NCI-H2107 (cell line): Measurements from ENCODE around the gene CCDC9B.
A peak's percentile ranks its signal among the peaks of the same experiment; 100 is the strongest.

Experiments
- DNase-seq: peaks from one replicate; lab custom pipeline; 2025; lab: John Stamatoyannopoulos, UW

The CCDC9B gene

DNA sequence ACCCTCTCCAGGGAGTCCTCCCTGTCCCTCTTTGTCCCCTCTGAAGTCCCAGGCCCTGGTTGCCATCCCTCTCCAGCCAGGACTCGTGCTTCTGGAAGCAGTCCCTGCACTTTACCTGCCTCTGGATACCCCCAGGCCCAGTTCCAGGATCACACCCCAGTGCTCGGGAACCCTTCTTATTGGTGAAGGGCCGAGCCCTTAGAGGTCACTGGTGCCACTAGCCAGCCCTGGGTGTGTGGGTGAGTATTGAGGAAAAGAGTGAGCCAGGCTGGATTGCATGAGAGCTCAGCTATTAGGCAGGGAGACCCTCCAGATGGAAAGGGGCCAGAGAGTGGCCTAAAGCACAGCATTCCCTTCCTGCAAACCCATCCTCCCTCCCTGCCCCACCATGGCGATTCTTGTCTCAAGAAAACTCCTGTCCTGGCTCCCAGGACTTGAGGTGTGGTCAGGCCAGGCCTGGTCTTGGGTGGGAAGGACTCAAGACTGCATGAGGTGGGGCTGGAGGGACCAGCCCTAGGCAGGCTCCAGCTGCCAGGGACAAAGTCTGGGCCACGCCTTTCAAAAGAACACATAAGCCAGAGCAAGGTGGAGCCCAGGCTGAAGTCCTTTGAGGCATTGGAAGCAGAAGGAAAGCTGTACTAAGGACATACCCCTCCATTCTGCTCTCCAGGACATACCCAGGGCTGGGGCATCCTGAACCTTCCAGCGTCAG is 5.3 kb upstream of the CCDC9B start:
- DNase-seq: no peak

- no peak for DNase-seq
Measured at GRCh38 chr15:40345225-40345866, 4.6 kb upstream of the CCDC9B start.

GRCh38 chr15:40344631-40345120 is 3.9 kb upstream of the CCDC9B start:
- no peak for DNase-seq

- no peak for DNase-seq
Measured at GRCh38 chr15:40344217-40344616, 3.5 kb upstream of the CCDC9B start.

DNA sequence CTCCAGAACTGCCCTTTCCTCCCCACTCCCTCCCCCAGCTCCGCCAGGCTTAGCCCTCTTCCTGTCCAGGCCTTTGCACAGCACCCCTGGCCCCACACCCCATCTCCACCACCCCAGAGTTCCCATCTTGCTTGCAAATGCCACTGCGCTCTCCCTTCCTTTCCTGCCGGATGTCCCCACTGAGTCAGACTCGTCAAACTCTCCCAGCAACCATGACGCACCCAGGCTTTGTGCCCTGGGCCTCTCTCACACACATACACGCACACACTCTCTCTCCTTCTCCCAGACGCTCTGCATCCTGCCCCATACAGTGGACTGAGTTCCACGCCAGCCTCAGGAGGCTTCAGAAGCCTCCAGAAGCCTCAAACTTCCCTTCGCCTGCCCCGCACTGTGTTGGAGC is 2.8 kb upstream of the CCDC9B start:
- DNase-seq: no peak

DNA sequence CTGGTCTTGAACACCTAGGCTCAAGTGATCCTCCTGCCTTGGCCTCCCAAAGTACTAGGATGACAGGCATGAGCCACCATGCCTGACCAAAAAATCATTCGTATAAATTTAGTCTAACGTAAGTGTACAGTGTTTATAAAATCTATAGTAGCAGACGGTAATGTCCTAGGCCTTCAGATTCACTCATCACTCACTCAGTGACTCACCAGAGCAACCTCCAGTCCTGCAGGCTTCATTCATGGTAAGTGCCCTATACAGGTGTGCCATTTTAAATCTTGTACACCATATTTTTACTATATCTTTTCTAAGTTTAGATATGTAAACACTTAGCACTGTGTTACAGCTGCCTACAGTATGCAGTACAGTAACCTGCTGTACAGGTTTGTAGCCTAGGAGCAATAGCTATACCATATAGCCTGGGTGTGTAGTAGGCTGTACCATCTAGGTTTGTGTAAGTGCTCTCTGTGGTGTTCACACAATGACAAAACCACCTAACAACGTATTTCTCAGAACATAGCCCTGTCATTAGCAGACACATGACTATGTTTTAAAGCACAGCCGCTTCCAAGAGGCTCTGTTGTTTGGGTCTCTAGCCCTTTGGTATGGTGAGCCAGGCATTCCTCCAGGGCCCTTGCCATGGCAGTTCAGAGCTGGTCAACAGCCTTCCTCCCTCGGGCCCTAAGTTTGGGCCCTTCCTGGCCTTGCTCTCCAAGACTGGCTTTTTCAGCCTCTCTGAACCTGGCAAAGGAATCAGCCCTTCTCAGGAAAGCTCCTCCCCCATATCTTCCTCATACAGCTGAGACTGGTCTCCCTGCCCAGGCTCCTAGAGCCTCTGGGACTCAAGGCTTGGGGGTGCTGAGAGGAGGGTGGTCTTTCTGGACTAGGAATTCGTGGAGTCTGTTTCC is 1.9 kb upstream of the CCDC9B start:
- no peak for DNase-seq

- no peak for DNase-seq
Measured at GRCh38 chr15:40340038-40340739, 550 bp downstream of the CCDC9B start.

DNA sequence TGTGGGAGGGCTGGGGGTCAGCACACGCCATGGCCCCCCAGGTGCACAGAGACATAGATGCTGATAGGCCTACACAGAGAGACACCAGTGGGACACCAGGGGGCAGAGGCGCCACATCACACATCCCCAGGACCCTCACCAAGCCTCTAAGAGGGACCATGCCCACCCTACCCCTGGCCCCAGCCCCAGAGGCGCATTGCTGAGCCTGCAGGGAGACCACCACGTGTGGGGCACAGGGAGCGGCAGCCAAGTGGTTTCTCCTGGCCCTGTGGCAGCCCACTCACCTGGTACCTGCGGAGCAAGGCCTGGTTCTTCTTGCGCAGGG is 1.2 kb downstream of the CCDC9B start:
- no peak for DNase-seq

DNA sequence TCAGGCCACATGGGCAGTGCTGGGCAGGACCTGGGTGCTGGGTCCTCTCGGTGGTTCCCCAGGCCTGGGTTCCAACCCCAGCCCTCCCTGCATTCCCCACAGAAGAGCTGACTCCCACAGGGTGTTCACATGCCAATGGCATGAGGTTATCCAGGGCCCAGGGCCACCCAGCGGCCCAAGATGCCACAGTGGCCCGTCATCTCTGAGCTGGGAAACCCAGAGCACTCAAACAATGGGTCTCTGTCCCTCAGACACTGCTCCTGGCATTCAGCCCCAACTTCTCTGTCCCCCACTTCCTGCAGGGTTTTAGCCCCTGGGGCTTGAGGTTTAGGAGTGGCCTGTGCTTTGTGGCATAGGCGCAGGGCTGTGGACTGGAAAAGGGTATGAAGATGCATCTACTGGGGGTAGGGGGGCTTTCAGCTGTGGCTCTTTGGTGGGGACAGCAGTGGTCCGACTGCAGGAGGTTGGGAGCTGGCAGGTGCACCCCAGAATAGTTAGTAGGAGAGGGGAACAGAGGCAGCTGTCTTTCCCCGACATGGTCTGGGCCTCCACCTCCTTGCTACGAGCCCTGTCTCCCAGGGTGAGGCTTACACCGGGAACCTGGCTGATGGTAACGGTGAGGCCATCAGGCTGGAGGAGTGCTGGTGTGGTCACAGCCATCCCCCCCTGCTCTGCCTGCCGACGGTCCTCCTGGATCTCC is 1.7 kb downstream of the CCDC9B start:
- DNase-seq: no peak

GRCh38 chr15:40338041-40338657 is 2.6 kb downstream of the CCDC9B start:
- DNase-seq: peak; percentile 20

DNA sequence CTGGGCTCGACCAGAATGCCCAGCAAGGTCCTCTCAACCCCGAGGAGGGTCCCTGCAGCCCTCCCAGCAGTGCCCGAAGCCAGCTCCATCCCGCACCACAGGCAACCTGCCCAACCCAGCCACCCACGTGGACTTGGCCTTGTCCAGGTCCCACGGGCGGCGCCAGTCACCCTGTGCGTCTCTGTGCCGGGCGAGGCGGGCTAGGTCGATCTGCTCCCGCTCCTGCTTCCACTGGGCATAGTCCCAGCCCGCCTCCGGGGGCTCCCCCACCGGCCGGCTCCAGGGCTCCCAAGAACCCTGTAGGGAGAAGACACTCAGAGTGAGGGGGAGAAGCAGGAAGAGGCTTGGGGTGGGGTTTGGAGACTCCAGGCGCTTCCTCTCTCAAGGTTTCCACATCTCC is 3.1 kb downstream of the CCDC9B start:
- DNase-seq: no peak

DNA sequence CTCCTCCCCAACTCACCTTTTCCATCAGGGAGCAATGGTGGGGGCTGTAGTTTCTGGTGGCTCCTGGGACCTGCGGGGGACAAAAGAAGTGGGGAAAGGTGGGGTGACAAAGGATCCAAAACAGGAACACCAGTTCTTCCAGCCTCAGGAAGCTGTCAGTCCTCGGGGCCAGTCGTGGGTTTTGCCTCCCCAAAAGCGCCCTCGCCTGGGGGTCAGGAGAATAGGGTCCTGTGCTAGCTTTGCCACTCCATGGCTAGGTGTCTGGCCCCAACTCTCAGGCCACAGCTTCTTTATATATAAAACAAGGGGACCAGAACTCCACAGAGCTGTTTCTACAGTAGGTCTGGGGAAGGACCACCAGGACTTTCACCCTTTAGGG is 4.0 kb downstream of the CCDC9B start:
- DNase-seq: no peak

DNA sequence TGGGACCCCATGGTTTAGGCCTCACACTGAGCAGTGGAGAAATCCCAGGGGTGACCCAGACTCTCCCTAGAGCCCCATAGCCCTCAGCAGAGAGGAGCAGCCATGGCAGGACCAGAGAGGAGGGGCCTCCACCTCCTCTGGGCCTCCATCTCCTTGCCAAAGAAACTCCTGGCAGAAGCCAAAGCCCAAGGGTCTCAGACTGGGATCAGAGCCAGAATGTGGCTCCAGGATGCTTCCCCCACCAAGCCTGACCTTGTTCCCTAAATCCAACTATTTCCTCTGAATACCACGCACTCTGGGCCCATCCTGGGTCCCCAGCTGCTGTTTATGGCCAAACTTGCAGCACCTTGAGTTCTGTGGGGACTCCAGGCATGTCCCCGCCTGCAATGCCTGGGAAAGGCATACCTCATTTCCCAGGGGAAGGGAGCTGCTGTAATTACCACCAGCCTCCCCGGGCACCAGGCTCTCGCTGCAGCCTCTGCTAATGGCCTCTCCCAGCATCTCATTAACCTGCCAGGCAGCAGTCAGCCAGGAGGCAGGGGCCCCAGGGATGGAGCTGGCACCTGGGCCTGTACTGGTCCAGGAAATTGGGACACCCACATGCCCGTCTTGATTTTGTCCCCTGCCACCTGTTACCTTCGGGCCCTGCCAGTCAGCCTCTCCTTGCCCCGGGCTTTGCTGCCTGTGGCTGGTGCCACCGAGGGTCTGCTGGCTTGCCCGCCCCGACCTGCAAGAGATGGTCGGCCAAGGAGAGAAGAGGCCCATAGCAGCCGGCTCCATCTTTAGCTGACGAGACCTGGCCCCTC is 4.6 kb downstream of the CCDC9B start:
- DNase-seq: peak; percentile 29

GRCh38 chr15:40334941-40335795 is 5.6 kb downstream of the CCDC9B start:
- no peak for DNase-seq

DNA sequence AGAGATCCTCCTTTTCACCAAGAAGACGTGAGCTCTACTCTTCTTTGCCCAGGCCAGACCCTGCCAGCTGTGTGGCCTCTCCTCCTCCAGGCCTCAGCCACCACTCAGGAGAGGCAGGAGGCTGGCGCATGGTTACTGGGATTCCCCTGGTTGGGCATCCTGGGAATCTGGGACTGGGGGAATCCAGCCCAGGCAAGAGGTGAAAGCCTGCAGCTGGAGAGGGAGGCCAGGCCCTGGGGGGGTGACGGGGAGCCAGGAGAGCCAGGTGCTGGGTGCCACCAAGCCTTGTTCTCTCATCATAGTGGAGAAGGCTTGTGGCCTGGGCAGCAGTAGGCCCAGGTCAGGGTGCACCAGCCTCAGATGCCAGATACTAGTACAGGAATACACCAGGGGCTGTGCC is 6.2 kb downstream of the CCDC9B start:
- no peak for DNase-seq

DNA sequence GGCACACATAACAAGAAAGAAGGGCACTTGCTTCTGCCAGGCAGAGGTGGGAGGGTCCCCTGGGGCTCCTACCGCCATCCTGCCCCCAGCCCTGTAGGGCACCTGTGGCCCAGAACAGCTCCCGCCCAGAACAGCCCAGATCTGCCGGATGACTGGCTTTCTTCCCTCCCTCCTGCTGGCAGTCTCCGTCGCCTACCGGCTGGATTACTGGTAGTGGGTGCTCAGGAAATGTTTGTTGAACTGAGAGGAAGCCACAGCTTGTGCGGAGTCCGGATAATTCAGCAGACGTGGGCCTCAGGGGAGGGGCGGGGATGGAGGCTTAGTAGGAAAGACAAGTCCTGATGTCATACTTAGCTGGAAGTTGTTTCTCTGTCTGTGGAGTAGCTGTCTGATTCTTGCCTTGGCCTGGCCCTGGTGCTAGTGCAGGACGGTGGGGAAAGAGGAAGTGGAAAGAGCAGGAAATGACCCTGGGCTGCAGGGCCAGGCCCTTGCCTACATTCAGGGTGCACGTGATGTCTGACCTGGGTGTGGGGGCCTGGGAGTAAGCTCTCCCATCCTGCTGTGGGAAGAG is 6.7 kb downstream of the CCDC9B start:
- no peak for DNase-seq

DNA sequence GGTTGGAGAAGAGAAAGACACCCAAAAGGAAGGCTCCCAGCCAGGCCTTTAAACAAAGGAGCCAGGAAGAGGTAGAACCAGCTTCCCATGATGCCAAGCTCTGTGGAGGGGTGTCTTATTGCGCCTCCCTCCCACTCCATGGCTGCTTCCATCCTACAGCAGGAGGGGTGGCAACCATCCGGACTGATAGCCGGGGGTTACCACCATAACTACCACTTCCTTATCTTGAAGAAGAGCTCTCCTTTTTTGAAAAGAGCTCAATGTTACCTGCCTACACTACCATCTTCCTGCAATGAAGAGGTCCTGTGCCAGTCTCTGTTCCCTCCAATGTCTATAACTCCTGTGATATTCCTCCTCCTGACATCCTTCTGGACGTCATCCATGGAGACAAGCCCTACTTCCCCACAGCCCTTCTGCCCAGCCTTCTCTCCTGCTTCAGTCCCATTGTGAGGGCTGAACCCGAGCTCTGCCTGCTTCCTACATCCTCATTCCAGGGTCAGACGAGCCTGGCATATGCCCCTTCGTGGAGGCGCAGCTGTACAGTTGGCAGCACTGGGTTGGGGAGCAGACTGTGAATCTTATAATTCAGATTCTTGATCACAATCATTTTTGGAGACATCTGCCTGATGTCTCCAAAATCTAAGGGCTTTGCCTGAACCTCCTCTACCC is 8.5 kb downstream of the CCDC9B start:
- DNase-seq: no peak

DNA sequence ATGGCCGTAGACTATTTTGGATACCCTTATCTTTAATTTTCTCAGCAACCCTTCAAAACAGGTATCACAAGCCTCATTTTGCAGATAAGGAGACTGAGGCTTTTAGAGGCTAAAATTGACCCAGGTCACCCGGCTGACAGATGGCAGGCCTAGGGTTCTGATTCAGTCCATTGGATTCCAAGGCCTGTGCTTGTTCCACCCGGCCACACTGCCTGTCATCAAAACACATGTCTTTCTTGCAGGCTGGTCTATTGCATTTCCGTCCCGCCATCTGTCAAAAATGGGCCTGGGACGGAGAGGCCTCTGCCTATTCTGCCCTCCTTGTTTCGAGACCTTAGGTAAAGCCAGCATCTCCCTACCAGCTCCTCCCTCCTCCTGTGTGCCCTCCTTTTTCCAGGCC is 9.1 kb downstream of the CCDC9B start:
- no peak for DNase-seq

- no peak for DNase-seq
Measured at GRCh38 chr15:40331026-40331425, 9.7 kb downstream of the CCDC9B start.
